Parathyroid adenoma (tissue), 2 donors: ENCODE measurements around the gene NTN1.

ENCODE experiments used
- H2AFZ ChIP-seq: fragments of 300-600 bp; sonication (generic); one replicate; pipeline ENCODE4 v1.7.0; 2017; ENCODE audit warnings: antibody characterized with exemption, mild to moderate bottlenecking
- H3K27ac ChIP-seq: fragments of 300-600 bp; sonication (generic); one replicate; pipeline ENCODE4 v1.7.0; 2017
- H3K27me3 ChIP-seq: fragments of 300-600 bp; sonication (generic); one replicate; pipeline ENCODE4 v1.7.0; 2017; ENCODE audit warnings: low read length; ENCODE audit not compliant: control insufficient read depth, insufficient read depth
- H3K36me3 ChIP-seq: fragments of 300-600 bp; sonication (generic); one replicate; pipeline ENCODE4 v1.7.0; 2017; ENCODE audit warnings: low read length; ENCODE audit not compliant: control insufficient read depth, insufficient read depth
- H3K4me1 ChIP-seq: fragments of 300-600 bp; sonication (generic); one replicate; pipeline ENCODE4 v1.7.0; 2017; ENCODE audit warnings: control low read depth
- H3K4me2 ChIP-seq: fragments of 300-600 bp; sonication (generic); one replicate; pipeline ENCODE4 v1.7.0; 2017; ENCODE audit warnings: low read length
- H3K4me3 ChIP-seq: fragments of 300-600 bp; sonication (generic); one replicate; pipeline ENCODE4 v1.7.0; 2017; ENCODE audit warnings: low read depth, low read length
- H3K79me2 ChIP-seq: fragments of 300-600 bp; sonication (generic); one replicate; pipeline ENCODE4 v1.7.0; 2017; ENCODE audit warnings: control low read depth
- H3K9ac ChIP-seq: fragments of 300-600 bp; sonication (generic); one replicate; pipeline ENCODE4 v1.7.0; 2017; ENCODE audit warnings: mild to moderate bottlenecking
- H3K9me3 ChIP-seq: fragments of 300-600 bp; sonication (generic); one replicate; pipeline ENCODE4 v1.7.0; 2017; ENCODE audit warnings: low read length; ENCODE audit not compliant: control insufficient read depth
- CTCF ChIP-seq: fragments of 300-600 bp; sonication (generic); IDR thresholded peaks from one replicate; pipeline ENCODE4 v1.7.0; 2017; ENCODE audit warnings: antibody characterized with exemption, mild to moderate bottlenecking
- donor health status: primary hyperparathyroidism.

NTN1 gene

GRCh38 chr17:9226794-9227135, 205.5 kb downstream of the NTN1 start:
- Histone ChIP-seq H3K9me3 (no peaks in the 10 kb centered on the region), H3K36me3 (no peaks in the 10 kb centered on the region), H3K9ac (no peak overlapping the region), H3K27ac (no peak overlapping the region), H3K4me1 (no peaks in the 10 kb centered on the region), H3K27me3 (no peaks in the 10 kb centered on the region), H3K4me3 (no peak overlapping the region), H3K79me2 (no peaks in the 10 kb centered on the region), H3K4me2 (no peak overlapping the region), H2AFZ (no peak overlapping the region)
- TF ChIP-seq CTCF, result no peak

GRCh38 chr17:9227819-9228407, 206.6 kb downstream of the NTN1 start:
- H3K36me3 ChIP-seq, result no peaks in the 10 kb centered on the region
- H2AFZ ChIP-seq, result no peak overlapping the region
- TF ChIP-seq CTCF, result no peak
- no peak overlapping the region for H3K9ac ChIP-seq
- H3K27me3 ChIP-seq, result no peaks in the 10 kb centered on the region
- no peak overlapping the region for H3K4me3 ChIP-seq
- no peak overlapping the region for H3K4me2 ChIP-seq
- no peak overlapping the region for H3K27ac ChIP-seq
- H3K9me3 ChIP-seq, result no peaks in the 10 kb centered on the region
- no peaks in the 10 kb centered on the region for H3K4me1 ChIP-seq
- H3K79me2 ChIP-seq, result no peaks in the 10 kb centered on the region

- Histone ChIP-seq H3K4me2 (no peak overlapping the region), H2AFZ (no peak overlapping the region), H3K36me3 (no peaks in the 10 kb centered on the region), H3K27ac (no peak overlapping the region), H3K4me1 (no peaks in the 10 kb centered on the region), H3K9me3 (no peaks in the 10 kb centered on the region), H3K27me3 (no peaks in the 10 kb centered on the region), H3K9ac (no peak overlapping the region), H3K4me3 (no peak overlapping the region), H3K79me2 (no peaks in the 10 kb centered on the region)
- TF ChIP-seq CTCF, result no peak
Measured at GRCh38 chr17:9228408-9229159, 207.3 kb downstream of the NTN1 start.

- TF ChIP-seq CTCF, result no peak
- no peak overlapping the region for H2AFZ ChIP-seq
- H3K36me3 ChIP-seq, result no peaks in the 10 kb centered on the region
- no peaks in the 10 kb centered on the region for H3K27me3 ChIP-seq
- no peak overlapping the region for H3K4me2 ChIP-seq
- H3K79me2 ChIP-seq, result no peaks in the 10 kb centered on the region
- H3K9me3 ChIP-seq, result no peaks in the 10 kb centered on the region
- H3K4me1 ChIP-seq, result no peaks in the 10 kb centered on the region
- no peak overlapping the region for H3K27ac ChIP-seq
- H3K9ac ChIP-seq, result no peak overlapping the region
- no peak overlapping the region for H3K4me3 ChIP-seq
Measured at GRCh38 chr17:9229160-9229825, 208.0 kb downstream of the NTN1 start.
